Measurements from ENCODE around the gene CPZ.

GRCh38 chr4:8550691-8551090 is 41.9 kb upstream of the CPZ start:
- TF ChIP-seq CTCF (conservative IDR thresholded peaks at IDR 0.05) = no peak
- no peak for TF ChIP-seq EZH2 (IDR thresholded peaks at IDR 0.05; ENCODE audit: low read depth)
